Astrocyte (in vitro differentiated cells and primary cell): ENCODE measurements around the gene NKD1. TPM values are rescaled to one million over a fixed set of nuclear protein-coding genes. Genes with fewer than 3 reads are reported as not detected.

Source experiments
- DNase-seq: peaks from one replicate; pipeline ENCODE4 v3.0.0-alpha.2; 2010; ENCODE audit warnings: low read depth
- FAIRE-seq: peaks from 2 replicates; lab custom pipeline; 2011; peaks lifted over from hg19 to GRCh38; lab: Jason Lieb, UNC
- H2AFZ ChIP-seq: 2 replicates; pipeline ENCODE4 v1.6.0; 2012; ENCODE audit warnings: low read depth, low read length, inconsistent platforms
- H3K27ac ChIP-seq: 2 replicates; pipeline ENCODE4 v1.5.1; 2011; ENCODE audit warnings: low read depth, low read length, inconsistent platforms
- H3K27me3 ChIP-seq: 2 replicates; pipeline ENCODE4 v1.6.0; 2011; ENCODE audit warnings: low read length, inconsistent platforms; ENCODE audit not compliant: insufficient read depth
- H3K36me3 ChIP-seq: 2 replicates; pipeline ENCODE4 v1.5.1; 2011; ENCODE audit warnings: low read length, inconsistent platforms; ENCODE audit not compliant: insufficient read depth
- H3K4me1 ChIP-seq: 2 replicates; pipeline ENCODE4 v1.5.1; 2011; ENCODE audit warnings: low read length, inconsistent platforms; ENCODE audit not compliant: insufficient read depth
- H3K4me2 ChIP-seq: 2 replicates; pipeline ENCODE4 v1.6.0; 2012; ENCODE audit warnings: low read length, inconsistent platforms
- H3K4me3 ChIP-seq: 2 replicates; pipeline ENCODE4 v1.5.1; 2011; ENCODE audit warnings: low read depth, mild to moderate bottlenecking, low read length, inconsistent platforms; ENCODE audit not compliant: insufficient read depth
- H3K79me2 ChIP-seq: 2 replicates; pipeline ENCODE4 v1.6.0; 2012; ENCODE audit warnings: mild to moderate bottlenecking, low read length, inconsistent platforms; ENCODE audit not compliant: insufficient read depth
- H3K9ac ChIP-seq: 2 replicates; pipeline ENCODE4 v1.6.0; 2012; ENCODE audit warnings: mild to moderate bottlenecking, low read length, inconsistent platforms
- H3K9me3 ChIP-seq: 2 replicates; pipeline ENCODE4 v1.5.1; 2012; ENCODE audit warnings: low read depth, mild to moderate bottlenecking, low read length, inconsistent platforms; ENCODE audit not compliant: insufficient read depth
- H4K20me1 ChIP-seq: 2 replicates; pipeline ENCODE4 v1.6.0; 2012; ENCODE audit warnings: low read length, inconsistent platforms; ENCODE audit not compliant: insufficient read depth
- H3K27ac Mint-ChIP-seq: one replicate; pipeline ENCODE4 v1.8.0; 2021; ENCODE audit warnings: mild to moderate bottlenecking, mixed read lengths; ENCODE audit not compliant: unreplicated experiment
- H3K27me3 Mint-ChIP-seq: one replicate; pipeline ENCODE4 v1.8.0; 2021; ENCODE audit warnings: low read depth, mixed read lengths; ENCODE audit not compliant: unreplicated experiment
- H3K36me3 Mint-ChIP-seq: one replicate; pipeline ENCODE4 v1.8.0; 2021; ENCODE audit warnings: low read depth, mixed read lengths; ENCODE audit not compliant: unreplicated experiment
- H3K4me1 Mint-ChIP-seq: one replicate; pipeline ENCODE4 v1.8.0; 2021; ENCODE audit warnings: low read depth, mixed read lengths; ENCODE audit not compliant: unreplicated experiment
- H3K4me3 Mint-ChIP-seq: one replicate; pipeline ENCODE4 v1.8.0; 2021; ENCODE audit warnings: mild to moderate bottlenecking, moderate library complexity, mixed read lengths; ENCODE audit not compliant: unreplicated experiment
- H3K9me3 Mint-ChIP-seq: one replicate; pipeline ENCODE4 v1.8.0; 2021; ENCODE audit warnings: mild to moderate bottlenecking, mixed read lengths; ENCODE audit not compliant: unreplicated experiment
- EZH2 ChIP-seq: IDR thresholded peaks from 2 replicates; pipeline ENCODE4 v1.6.1; 2012; ENCODE audit warnings: mild to moderate bottlenecking, low read length, inconsistent platforms; ENCODE audit not compliant: insufficient read depth
- total RNA-seq: library from RNA; stranded (reverse); gene quantifications from 2 replicates; pipeline ENCODE4 v1.2.1, GENCODE V29; 2021
- TF ChIP-seq, protein P1 (sequence below): IDR thresholded peaks from 2 replicates; pipeline ENCODE4 v1.5.1; 2011; ENCODE audit warnings: low read depth, mild to moderate bottlenecking, inconsistent platforms, low read length, moderate library complexity; ENCODE audit not compliant: insufficient read depth

NKD1 gene
- total RNA-seq, 1 donor from 2014 or later: 9.1 TPM

DNA sequence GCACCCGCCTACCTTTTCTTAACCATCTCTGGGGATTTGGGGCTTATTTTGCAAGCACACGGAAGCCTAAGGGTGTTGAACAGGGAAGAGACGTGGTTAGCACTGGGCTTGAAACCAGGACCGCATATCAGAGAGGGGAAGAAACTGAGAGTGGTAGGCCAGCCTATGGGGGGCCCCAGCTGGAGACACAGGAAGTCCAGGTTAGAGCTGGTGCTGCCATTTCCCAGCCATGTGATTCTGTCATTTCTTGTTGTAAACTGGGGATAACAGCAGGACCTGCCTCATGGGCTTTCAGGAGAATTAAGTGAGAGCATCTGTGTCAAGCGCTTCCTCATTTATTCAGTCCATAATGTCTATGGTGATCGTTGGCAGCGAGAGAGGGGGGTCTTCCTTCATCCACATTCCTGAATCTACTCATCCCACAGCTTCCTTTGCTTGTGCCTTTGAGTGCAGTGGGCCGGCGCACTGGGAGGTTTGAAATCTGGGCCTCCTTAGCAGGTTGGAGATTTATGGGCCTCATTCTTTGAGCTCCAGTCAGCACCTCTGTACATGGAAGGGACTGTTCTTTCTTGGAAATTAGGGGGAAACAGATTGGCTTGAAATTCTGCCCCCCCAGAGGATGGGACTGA, 20.1 kb downstream of the NKD1 start:
- peaks cover 3% of the 10 kb centered on the region for H3K9me3 Mint-ChIP-seq
- Histone ChIP-seq H3K27me3 (no peaks in the 10 kb centered on the region), H3K79me2 (no peaks in the 10 kb centered on the region), H3K4me2 (no peak overlapping the region), H3K9me3 (no peaks in the 10 kb centered on the region), H3K4me1 (no peaks in the 10 kb centered on the region), H2AFZ (no peak overlapping the region), H3K9ac (no peak overlapping the region), H3K4me3 (no peak overlapping the region), H3K27ac (no peak overlapping the region), H4K20me1 (no peaks in the 10 kb centered on the region), H3K36me3 (no peaks in the 10 kb centered on the region)
- no peak for TF ChIP-seq EZH2
- TF ChIP-seq, protein P1, sequence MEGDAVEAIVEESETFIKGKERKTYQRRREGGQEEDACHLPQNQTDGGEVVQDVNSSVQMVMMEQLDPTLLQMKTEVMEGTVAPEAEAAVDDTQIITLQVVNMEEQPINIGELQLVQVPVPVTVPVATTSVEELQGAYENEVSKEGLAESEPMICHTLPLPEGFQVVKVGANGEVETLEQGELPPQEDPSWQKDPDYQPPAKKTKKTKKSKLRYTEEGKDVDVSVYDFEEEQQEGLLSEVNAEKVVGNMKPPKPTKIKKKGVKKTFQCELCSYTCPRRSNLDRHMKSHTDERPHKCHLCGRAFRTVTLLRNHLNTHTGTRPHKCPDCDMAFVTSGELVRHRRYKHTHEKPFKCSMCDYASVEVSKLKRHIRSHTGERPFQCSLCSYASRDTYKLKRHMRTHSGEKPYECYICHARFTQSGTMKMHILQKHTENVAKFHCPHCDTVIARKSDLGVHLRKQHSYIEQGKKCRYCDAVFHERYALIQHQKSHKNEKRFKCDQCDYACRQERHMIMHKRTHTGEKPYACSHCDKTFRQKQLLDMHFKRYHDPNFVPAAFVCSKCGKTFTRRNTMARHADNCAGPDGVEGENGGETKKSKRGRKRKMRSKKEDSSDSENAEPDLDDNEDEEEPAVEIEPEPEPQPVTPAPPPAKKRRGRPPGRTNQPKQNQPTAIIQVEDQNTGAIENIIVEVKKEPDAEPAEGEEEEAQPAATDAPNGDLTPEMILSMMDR: no peak
- H3K4me1 Mint-ChIP-seq: no peaks in the 10 kb centered on the region
- FAIRE-seq (no peak), DNase-seq (no peak)
- peaks cover 41% of the 10 kb centered on the region for H3K27me3 Mint-ChIP-seq
- H3K27ac Mint-ChIP-seq: no peak overlapping the region
- no peak overlapping the region for H3K4me3 Mint-ChIP-seq
- H3K36me3 Mint-ChIP-seq: peaks cover 9% of the 10 kb centered on the region

DNA sequence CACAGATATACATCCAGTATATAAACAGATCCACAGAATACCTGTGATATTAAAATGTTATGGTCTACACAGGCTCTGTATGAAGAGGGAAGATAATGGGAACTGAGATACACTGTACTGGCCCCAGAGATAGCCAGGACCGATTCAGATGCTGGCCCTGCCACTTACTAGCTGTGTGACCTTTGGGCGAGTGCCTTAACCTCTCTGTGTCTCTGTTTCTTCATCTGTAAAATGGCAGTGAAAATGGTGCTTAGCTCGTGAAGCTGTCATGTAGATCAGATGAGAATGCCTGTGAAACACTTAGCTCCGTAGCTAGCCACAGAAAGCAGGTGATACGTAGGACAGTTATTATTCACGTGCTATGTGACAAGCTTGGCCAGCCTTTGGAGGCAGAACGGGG, 22.2 kb downstream of the NKD1 start:
- H3K4me2 ChIP-seq: no peak overlapping the region
- no peaks in the 10 kb centered on the region for H4K20me1 ChIP-seq
- H3K27me3 ChIP-seq: no peaks in the 10 kb centered on the region
- Mint-ChIP-seq H3K27me3 (peaks cover 34% of the 10 kb centered on the region), H3K4me1 (no peaks in the 10 kb centered on the region), H3K36me3 (peaks cover 9% of the 10 kb centered on the region), H3K27ac (no peak overlapping the region), H3K9me3 (peaks cover 3% of the 10 kb centered on the region), H3K4me3 (no peak overlapping the region)
- no peak overlapping the region for H3K4me3 ChIP-seq
- H3K4me1 ChIP-seq: no peaks in the 10 kb centered on the region
- no peak overlapping the region for H2AFZ ChIP-seq
- no peaks in the 10 kb centered on the region for H3K36me3 ChIP-seq
- FAIRE-seq (no peak), DNase-seq (no peak)
- TF ChIP-seq, protein P1: no peak
- TF ChIP-seq EZH2: no peak
- no peaks in the 10 kb centered on the region for H3K79me2 ChIP-seq
- H3K27ac ChIP-seq: no peak overlapping the region
- H3K9ac ChIP-seq: no peak overlapping the region
- H3K9me3 ChIP-seq: no peaks in the 10 kb centered on the region

DNA sequence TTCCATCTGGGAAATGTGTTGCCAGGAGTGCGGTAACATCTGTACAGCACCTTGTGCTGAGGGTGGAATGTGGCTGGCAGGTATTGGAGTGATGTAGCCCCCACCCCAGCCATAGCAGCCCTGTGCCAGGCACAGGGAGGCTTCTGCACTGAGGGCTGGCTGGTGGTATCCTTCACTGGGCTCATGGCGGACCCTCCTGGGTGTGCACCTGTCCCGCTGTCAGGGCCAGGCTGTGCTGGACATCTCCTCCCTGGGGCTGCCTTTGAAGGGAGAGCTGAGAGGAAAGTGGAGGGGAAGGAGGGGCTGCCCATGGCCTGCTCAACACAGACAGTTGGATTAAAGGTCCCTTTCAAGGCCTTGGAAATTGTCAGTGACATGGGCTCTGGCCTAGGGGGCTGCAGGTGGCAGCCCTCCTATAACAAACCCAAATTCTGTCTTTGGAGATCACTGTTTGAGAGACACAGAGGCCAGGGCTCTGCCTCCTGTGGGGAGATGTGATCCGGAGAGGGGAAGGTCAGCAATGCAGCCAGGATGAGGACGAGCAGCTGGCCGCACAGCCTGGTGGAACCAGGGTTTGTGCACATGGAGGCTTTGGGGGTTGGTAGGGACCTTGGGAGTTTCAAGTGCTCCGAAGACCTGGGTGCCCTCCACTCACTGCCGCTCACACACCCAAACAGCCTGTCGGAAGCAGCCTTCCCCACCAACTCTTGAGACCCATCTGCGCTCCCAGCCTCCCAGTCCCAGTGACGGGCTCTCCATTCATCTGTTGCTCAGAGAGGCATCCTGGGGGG, 22.8 kb downstream of the NKD1 start:
- DNase-seq (no peak), FAIRE-seq (no peak)
- H3K27me3 Mint-ChIP-seq: peaks cover 28% of the 10 kb centered on the region
- no peaks in the 10 kb centered on the region for H3K9me3 ChIP-seq
- H3K4me3 ChIP-seq: no peak overlapping the region
- no peaks in the 10 kb centered on the region for H3K4me1 ChIP-seq
- H3K4me3 Mint-ChIP-seq: no peak overlapping the region
- no peaks in the 10 kb centered on the region for H3K27me3 ChIP-seq
- H4K20me1 ChIP-seq: no peaks in the 10 kb centered on the region
- H3K79me2 ChIP-seq: no peaks in the 10 kb centered on the region
- H3K4me1 Mint-ChIP-seq: no peaks in the 10 kb centered on the region
- TF ChIP-seq, protein P1: no peak
- TF ChIP-seq EZH2: no peak
- H3K9ac ChIP-seq: no peak overlapping the region
- H3K27ac ChIP-seq: no peak overlapping the region
- no peak overlapping the region for H3K4me2 ChIP-seq
- no peak overlapping the region for H3K27ac Mint-ChIP-seq
- peaks cover 9% of the 10 kb centered on the region for H3K36me3 Mint-ChIP-seq
- H3K36me3 ChIP-seq: no peaks in the 10 kb centered on the region
- H3K9me3 Mint-ChIP-seq: peaks cover 3% of the 10 kb centered on the region
- no peak overlapping the region for H2AFZ ChIP-seq
